GM23338 (cell line): ENCODE measurements around the gene CACNA2D2. TPM values are rescaled to one million over a fixed set of nuclear protein-coding genes. Genes with fewer than 3 reads are reported as not detected.

ENCODE experiments used
- ATAC-seq: fragments of 200-7000 bp; cut with Tn5 transposase; 3 replicates; pipeline ENCODE4 v1.9.1; 2020
- DNase-seq: peaks from one replicate; pipeline ENCODE4 v3.0.0-alpha.2; 2015; ENCODE audit warnings: low spot score
- H2AFZ ChIP-seq: fragments of 200-600 bp; sonication (generic); 2 replicates; pipeline ENCODE4 v1.8.0; 2016; ENCODE audit warnings: antibody characterized with exemption, mild to moderate bottlenecking, moderate library complexity
- H3F3A ChIP-seq: fragments of 200-600 bp; sonication (generic); replicated peaks from 2 replicates; pipeline ENCODE4 v1.8.0; 2017; ENCODE audit warnings: antibody characterized with exemption, mixed run types, low read depth
- H3K27ac ChIP-seq: fragments of 200-600 bp; sonication (generic); 2 replicates; pipeline ENCODE4 v1.6.1; 2016; ENCODE audit warnings: low read depth
- H3K27me3 ChIP-seq: fragments of 200-600 bp; sonication (generic); 2 replicates; pipeline ENCODE4 v1.8.0; 2016; ENCODE audit warnings: mild to moderate bottlenecking, mixed run types, moderate library complexity; ENCODE audit not compliant: insufficient read depth
- H3K36me3 ChIP-seq: fragments of 200-600 bp; sonication (generic); 2 replicates; pipeline ENCODE4 v1.8.0; 2016; ENCODE audit warnings: mild to moderate bottlenecking; ENCODE audit not compliant: insufficient read depth
- H3K4me1 ChIP-seq: fragments of 200-600 bp; sonication (generic); 2 replicates; pipeline ENCODE4 v1.8.0; 2016; ENCODE audit warnings: mild to moderate bottlenecking, moderate library complexity; ENCODE audit not compliant: insufficient read depth
- H3K4me2 ChIP-seq: fragments of 200-600 bp; sonication (generic); 2 replicates; pipeline ENCODE4 v1.7.1; 2017; ENCODE audit warnings: mixed run types
- H3K4me3 ChIP-seq: fragments of 200-600 bp; sonication (generic); 2 replicates; pipeline ENCODE4 v1.6.1; 2016; ENCODE audit warnings: mixed run types
- H3K79me2 ChIP-seq: fragments of 200-600 bp; sonication (generic); replicated peaks from 2 replicates; pipeline ENCODE4 v1.8.0; 2017; ENCODE audit warnings: mild to moderate bottlenecking; ENCODE audit not compliant: insufficient read depth
- H3K9me2 ChIP-seq: fragments of 200-600 bp; sonication (generic); 2 replicates; pipeline ENCODE4 v1.8.0; 2017; ENCODE audit not compliant: insufficient read depth
- H4K20me1 ChIP-seq: fragments of 200-600 bp; sonication (generic); replicated peaks from 2 replicates; pipeline ENCODE4 v1.8.0; 2017; ENCODE audit warnings: mild to moderate bottlenecking; ENCODE audit not compliant: insufficient read depth
- H3K27ac Mint-ChIP-seq: 2 replicates; pipeline ENCODE4 v1.8.0; 2020; ENCODE audit warnings: inconsistent platforms, mild to moderate bottlenecking, moderate library complexity, mixed read lengths
- H3K27me3 Mint-ChIP-seq: 3 replicates; pipeline ENCODE4 v1.8.0; 2022; ENCODE audit warnings: low read depth, mild to moderate bottlenecking, moderate library complexity, mixed read lengths, inconsistent platforms; ENCODE audit not compliant: insufficient read depth, poor library complexity
- H3K36me3 Mint-ChIP-seq: 3 replicates; pipeline ENCODE4 v1.8.0; 2021; ENCODE audit warnings: low read depth, mild to moderate bottlenecking, inconsistent platforms, moderate library complexity, mixed read lengths
- H3K4me1 Mint-ChIP-seq: 3 replicates; pipeline ENCODE4 v1.8.0; 2020; ENCODE audit warnings: mild to moderate bottlenecking, inconsistent platforms, mixed read lengths
- H3K4me3 Mint-ChIP-seq: 3 replicates; pipeline ENCODE4 v1.8.0; 2021; ENCODE audit warnings: moderate library complexity, mild to moderate bottlenecking, inconsistent platforms, mixed read lengths
- H3K9me3 Mint-ChIP-seq: 3 replicates; pipeline ENCODE4 v1.8.0; 2020; ENCODE audit warnings: moderate library complexity, mild to moderate bottlenecking, inconsistent platforms, mixed read lengths
- CREB1 ChIP-seq: fragments of 250-450 bp; sonication (Bioruptor Pico); IDR thresholded peaks from 2 replicates; pipeline ENCODE4 v1.5.0; 2020; ENCODE audit warnings: low read depth, mild to moderate bottlenecking, moderate library complexity
- EZH2 ChIP-seq: fragments of 200-600 bp; sonication (generic); IDR thresholded peaks from one replicate; pipeline ENCODE4 v1.8.0; 2017; ENCODE audit warnings: antibody characterized with exemption, mild to moderate bottlenecking, low read depth; ENCODE audit not compliant: unreplicated experiment
- EZH2phosphoT487 ChIP-seq: fragments of 200-600 bp; sonication (generic); IDR thresholded peaks from one replicate; pipeline ENCODE4 v1.8.1; 2018; ENCODE audit warnings: antibody characterized with exemption; ENCODE audit not compliant: unreplicated experiment
- JUNB ChIP-seq: IDR thresholded peaks from one replicate; pipeline ENCODE4 v1.6.1; 2016; ENCODE audit warnings: antibody characterized with exemption; ENCODE audit not compliant: unreplicated experiment
- NANOG ChIP-seq: IDR thresholded peaks from 2 replicates; pipeline ENCODE4 v1.6.1; 2016; ENCODE audit warnings: antibody characterized with exemption, borderline replicate concordance
- POLR2AphosphoS5 ChIP-seq: IDR thresholded peaks from 2 replicates; pipeline ENCODE4 v1.6.1; 2016; ENCODE audit warnings: antibody characterized with exemption, low read depth
- STAT1 ChIP-seq: IDR thresholded peaks from one replicate; pipeline ENCODE4 v1.6.1; 2016; ENCODE audit warnings: antibody characterized with exemption; ENCODE audit not compliant: unreplicated experiment
- ZNF114 ChIP-seq: fragments of 250-450 bp; sonication (Bioruptor Pico); IDR thresholded peaks from 2 replicates; pipeline ENCODE4 v1.5.0; 2020; ENCODE audit warnings: mild to moderate bottlenecking, moderate library complexity
- ZNF331 ChIP-seq: fragments of 250-450 bp; sonication (Bioruptor Pico); IDR thresholded peaks from 2 replicates; pipeline ENCODE4 v1.5.0; 2020; ENCODE audit warnings: low read depth, mild to moderate bottlenecking, moderate library complexity
- ZNF462 ChIP-seq: fragments of 250-450 bp; sonication (Bioruptor Pico); IDR thresholded peaks from 2 replicates; pipeline ENCODE4 v1.5.0; 2020; ENCODE audit warnings: mild to moderate bottlenecking, moderate library complexity
- polyA plus RNA-seq: library from polyadenylated mRNA; unstranded; fragments of >200 nt; fragmentation: Nextera tagmentation; extraction: Ambion mirVana; gene quantifications from 2 replicates; pipeline ENCODE4 v1.2.1, GENCODE V29; 2016
- total RNA-seq: library from RNA; depleted of rRNA; stranded (reverse); fragments of >200 nt; shearing (Covaris generic); gene quantifications from 2 replicates; pipeline ENCODE4 v1.2.3, GENCODE V29; 2014
- TF ChIP-seq, protein P1 (sequence below), 2 experiments: fragments of 200-600 bp in 1 of 2; sonication (generic) in 1 of 2; conservative IDR thresholded peaks; 2 replicates each; pipeline versions ENCODE4 v1.5.1 to v1.6.1; 2016 to 2017; ENCODE audit warnings: antibody characterized with exemption in 2 of 2, low read depth in 2 of 2, mild to moderate bottlenecking in 2 of 2, moderate library complexity in 1 of 2
- TF ChIP-seq, protein P2 (sequence below): IDR thresholded peaks from 2 replicates; pipeline ENCODE4 v1.6.1; 2016; ENCODE audit warnings: antibody characterized with exemption
- TF ChIP-seq, protein P3 (sequence below): IDR thresholded peaks from one replicate; pipeline ENCODE4 v1.6.1; 2018; ENCODE audit warnings: antibody characterized with exemption; ENCODE audit not compliant: unreplicated experiment

The CACNA2D2 gene
- total and polyA plus RNA-seq, 2 experiments from 2014 or later, result 4.7 to 11.4 TPM

DNA sequence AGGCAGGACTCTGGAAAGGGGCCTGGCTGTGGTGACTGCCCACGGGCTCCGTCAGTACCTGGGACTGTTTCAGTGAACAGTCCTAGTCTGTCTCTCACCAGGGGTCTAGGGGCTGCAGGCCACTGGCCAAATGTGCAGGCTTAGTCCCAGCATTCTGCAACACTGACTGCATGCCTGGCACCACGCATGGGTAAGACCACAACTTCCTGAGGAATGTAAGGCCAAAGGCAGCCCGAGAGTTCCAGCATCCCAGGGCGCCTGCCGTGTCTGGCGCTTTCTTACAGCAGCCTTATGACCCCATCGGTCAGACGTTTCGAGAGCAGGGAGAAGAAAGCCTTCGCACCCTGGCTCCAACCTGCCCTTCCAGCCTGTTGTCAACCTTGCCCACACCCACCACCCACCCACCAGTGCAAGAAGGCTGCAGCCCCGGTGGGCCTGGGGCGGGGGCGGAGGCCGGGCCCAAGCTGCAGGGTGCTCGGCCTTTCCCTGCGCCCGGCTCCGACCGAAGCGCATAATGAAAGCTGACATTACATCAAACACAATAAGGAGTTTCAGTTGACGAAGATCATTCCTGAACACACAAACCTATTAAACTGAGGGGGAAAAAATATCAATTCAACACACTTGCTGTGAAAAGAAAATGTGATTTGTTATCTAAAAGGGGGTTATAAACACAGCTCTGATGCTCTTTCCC is 114.6 kb downstream of the CACNA2D2 start:
- H3K27me3 ChIP-seq, result no peaks in the 10 kb centered on the region
- ATAC-seq, result no peak
- H3K9me3 Mint-ChIP-seq, result no peaks in the 10 kb centered on the region
- no peaks in the 10 kb centered on the region for H3K36me3 ChIP-seq
- H3K27ac Mint-ChIP-seq, result no peak overlapping the region
- peaks cover 4% of the 10 kb centered on the region for H3K27me3 Mint-ChIP-seq
- no peak overlapping the region for H2AFZ ChIP-seq
- DNase-seq, result no peak
- no peaks in the 10 kb centered on the region for H3K36me3 Mint-ChIP-seq
- no peak overlapping the region for H3K4me2 ChIP-seq
- H3K27ac ChIP-seq, result no peak overlapping the region
- no peak overlapping the region for H3K4me3 Mint-ChIP-seq
- no peaks in the 10 kb centered on the region; the same call in 2 of the 3 replicates for H3K4me1 Mint-ChIP-seq
- H4K20me1 ChIP-seq, result no peaks in the 10 kb centered on the region
- H3K9me2 ChIP-seq, result no peaks in the 10 kb centered on the region
- H3F3A ChIP-seq, result no peaks in the 10 kb centered on the region
- TF ChIP-seq EZH2 (no peak), EZH2phosphoT487 (no peak), ZNF331 (CRISPR knock-in tag) (no peak), STAT1 (no peak), ZNF114 (CRISPR knock-in tag) (no peak), POLR2AphosphoS5 (no peak), CREB1 (CRISPR knock-in tag) (no peak), ZNF462 (CRISPR knock-in tag) (no peak), NANOG (no peak), JUNB (no peak)
- TF ChIP-seq, protein P1, sequence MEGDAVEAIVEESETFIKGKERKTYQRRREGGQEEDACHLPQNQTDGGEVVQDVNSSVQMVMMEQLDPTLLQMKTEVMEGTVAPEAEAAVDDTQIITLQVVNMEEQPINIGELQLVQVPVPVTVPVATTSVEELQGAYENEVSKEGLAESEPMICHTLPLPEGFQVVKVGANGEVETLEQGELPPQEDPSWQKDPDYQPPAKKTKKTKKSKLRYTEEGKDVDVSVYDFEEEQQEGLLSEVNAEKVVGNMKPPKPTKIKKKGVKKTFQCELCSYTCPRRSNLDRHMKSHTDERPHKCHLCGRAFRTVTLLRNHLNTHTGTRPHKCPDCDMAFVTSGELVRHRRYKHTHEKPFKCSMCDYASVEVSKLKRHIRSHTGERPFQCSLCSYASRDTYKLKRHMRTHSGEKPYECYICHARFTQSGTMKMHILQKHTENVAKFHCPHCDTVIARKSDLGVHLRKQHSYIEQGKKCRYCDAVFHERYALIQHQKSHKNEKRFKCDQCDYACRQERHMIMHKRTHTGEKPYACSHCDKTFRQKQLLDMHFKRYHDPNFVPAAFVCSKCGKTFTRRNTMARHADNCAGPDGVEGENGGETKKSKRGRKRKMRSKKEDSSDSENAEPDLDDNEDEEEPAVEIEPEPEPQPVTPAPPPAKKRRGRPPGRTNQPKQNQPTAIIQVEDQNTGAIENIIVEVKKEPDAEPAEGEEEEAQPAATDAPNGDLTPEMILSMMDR (conservative IDR thresholded peaks at IDR 0.05; ENCODE audit: low read depth in 2 of 2), result no peak
- TF ChIP-seq, protein P2, sequence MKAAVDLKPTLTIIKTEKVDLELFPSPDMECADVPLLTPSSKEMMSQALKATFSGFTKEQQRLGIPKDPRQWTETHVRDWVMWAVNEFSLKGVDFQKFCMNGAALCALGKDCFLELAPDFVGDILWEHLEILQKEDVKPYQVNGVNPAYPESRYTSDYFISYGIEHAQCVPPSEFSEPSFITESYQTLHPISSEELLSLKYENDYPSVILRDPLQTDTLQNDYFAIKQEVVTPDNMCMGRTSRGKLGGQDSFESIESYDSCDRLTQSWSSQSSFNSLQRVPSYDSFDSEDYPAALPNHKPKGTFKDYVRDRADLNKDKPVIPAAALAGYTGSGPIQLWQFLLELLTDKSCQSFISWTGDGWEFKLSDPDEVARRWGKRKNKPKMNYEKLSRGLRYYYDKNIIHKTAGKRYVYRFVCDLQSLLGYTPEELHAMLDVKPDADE, result no peak
- TF ChIP-seq, protein P3, sequence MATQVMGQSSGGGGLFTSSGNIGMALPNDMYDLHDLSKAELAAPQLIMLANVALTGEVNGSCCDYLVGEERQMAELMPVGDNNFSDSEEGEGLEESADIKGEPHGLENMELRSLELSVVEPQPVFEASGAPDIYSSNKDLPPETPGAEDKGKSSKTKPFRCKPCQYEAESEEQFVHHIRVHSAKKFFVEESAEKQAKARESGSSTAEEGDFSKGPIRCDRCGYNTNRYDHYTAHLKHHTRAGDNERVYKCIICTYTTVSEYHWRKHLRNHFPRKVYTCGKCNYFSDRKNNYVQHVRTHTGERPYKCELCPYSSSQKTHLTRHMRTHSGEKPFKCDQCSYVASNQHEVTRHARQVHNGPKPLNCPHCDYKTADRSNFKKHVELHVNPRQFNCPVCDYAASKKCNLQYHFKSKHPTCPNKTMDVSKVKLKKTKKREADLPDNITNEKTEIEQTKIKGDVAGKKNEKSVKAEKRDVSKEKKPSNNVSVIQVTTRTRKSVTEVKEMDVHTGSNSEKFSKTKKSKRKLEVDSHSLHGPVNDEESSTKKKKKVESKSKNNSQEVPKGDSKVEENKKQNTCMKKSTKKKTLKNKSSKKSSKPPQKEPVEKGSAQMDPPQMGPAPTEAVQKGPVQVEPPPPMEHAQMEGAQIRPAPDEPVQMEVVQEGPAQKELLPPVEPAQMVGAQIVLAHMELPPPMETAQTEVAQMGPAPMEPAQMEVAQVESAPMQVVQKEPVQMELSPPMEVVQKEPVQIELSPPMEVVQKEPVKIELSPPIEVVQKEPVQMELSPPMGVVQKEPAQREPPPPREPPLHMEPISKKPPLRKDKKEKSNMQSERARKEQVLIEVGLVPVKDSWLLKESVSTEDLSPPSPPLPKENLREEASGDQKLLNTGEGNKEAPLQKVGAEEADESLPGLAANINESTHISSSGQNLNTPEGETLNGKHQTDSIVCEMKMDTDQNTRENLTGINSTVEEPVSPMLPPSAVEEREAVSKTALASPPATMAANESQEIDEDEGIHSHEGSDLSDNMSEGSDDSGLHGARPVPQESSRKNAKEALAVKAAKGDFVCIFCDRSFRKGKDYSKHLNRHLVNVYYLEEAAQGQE, result no peak
- no peak overlapping the region for H3K4me3 ChIP-seq
- H3K4me1 ChIP-seq, result no peaks in the 10 kb centered on the region
- H3K79me2 ChIP-seq, result no peaks in the 10 kb centered on the region
